Activated CD4-positive, alpha-beta T cell treated with anti-CD3 and anti-CD28 coated beads, Interleukin-2, amount 10 ng/mL, durations not matched to agents 7 days and 5 days (primary cell): Measurements from ENCODE around the gene NKAIN4. TPM values are rescaled to one million over a fixed set of nuclear protein-coding genes. Genes with fewer than 3 reads are reported as not detected.

Experiments
- CTCF ChIA-PET: fragments of 350-600 bp; sonication (Branson Sonifier 250); formaldehyde crosslinking; loops from one replicate; lab custom pipeline; 2021; ENCODE audit warnings: antibody characterized with exemption; lab: Charles Lee
- POLR2A ChIA-PET: fragments of 350-600 bp; sonication (Branson Sonifier 250); formaldehyde crosslinking; loops from one replicate; lab custom pipeline; 2021; ENCODE audit warnings: antibody characterized with exemption; lab: Charles Lee
- DNase-seq: peaks from one replicate; pipeline ENCODE4 v3.0.0-alpha.2; 2020
- H3K27ac Mint-ChIP-seq: one replicate; pipeline ENCODE4 v1.8.0; 2021; ENCODE audit warnings: mild to moderate bottlenecking, moderate library complexity, mixed read lengths
- H3K27me3 Mint-ChIP-seq: one replicate; pipeline ENCODE4 v1.8.0; 2021; ENCODE audit warnings: mixed read lengths
- H3K36me3 Mint-ChIP-seq: one replicate; pipeline ENCODE4 v1.8.0; 2021; ENCODE audit warnings: low read depth, mixed read lengths
- H3K4me1 Mint-ChIP-seq: one replicate; pipeline ENCODE4 v1.8.0; 2021; ENCODE audit warnings: mixed read lengths
- H3K4me3 Mint-ChIP-seq: one replicate; pipeline ENCODE4 v1.8.0; 2021; ENCODE audit warnings: mild to moderate bottlenecking, moderate library complexity, mixed read lengths
- H3K9me3 Mint-ChIP-seq: one replicate; pipeline ENCODE4 v1.8.0; 2021; ENCODE audit warnings: mixed read lengths
- total RNA-seq, 2 experiments: library from RNA; stranded (reverse); gene quantifications; one replicate each; pipeline ENCODE4 v1.2.3, GENCODE V29; 2021

Gene NKAIN4
- total RNA-seq, 2 experiments from 2014 or later, result not detected

- peaks cover 29% of the 10 kb centered on the region for H3K27me3 Mint-ChIP-seq
- no peak for DNase-seq
- POLR2A ChIA-PET, result no interaction called here
Measured at GRCh38 chr20:63233061-63233344, 21.3 kb downstream of the NKAIN4 start.

GRCh38 chr20:63232235-63233060 is 21.8 kb downstream of the NKAIN4 start:
- Mint-ChIP-seq H3K9me3 (no peaks in the 10 kb centered on the region), H3K4me3 (no peak overlapping the region), H3K36me3 (no peaks in the 10 kb centered on the region), H3K27ac (no peak overlapping the region), H3K4me1 (no peaks in the 10 kb centered on the region), H3K27me3 (peaks cover 29% of the 10 kb centered on the region)
- POLR2A ChIA-PET, result no interaction called here
- CTCF ChIA-PET, result no interaction called here
- no peak for DNase-seq

More at GRCh38 chr20:63233061-63233344, 21.3 kb downstream of the NKAIN4 start:
- Mint-ChIP-seq H3K4me1 (no peaks in the 10 kb centered on the region), H3K36me3 (no peaks in the 10 kb centered on the region), H3K9me3 (no peaks in the 10 kb centered on the region), H3K27ac (no peak overlapping the region), H3K4me3 (no peak overlapping the region)
- CTCF ChIA-PET, result interaction anchor here (0.9 kb wide), 1 partner anchor 21 kb away, joined by 3 read pairs; no protein-coding TSS in a partner anchor

GRCh38 chr20:63230800-63231268 is 23.4 kb downstream of the NKAIN4 start:
- no peak for DNase-seq
- H3K4me3 Mint-ChIP-seq, result no peak overlapping the region
- H3K27ac Mint-ChIP-seq, result no peak overlapping the region
- POLR2A ChIA-PET, result no interaction called here
- H3K27me3 Mint-ChIP-seq, result peaks cover 29% of the 10 kb centered on the region
- CTCF ChIA-PET, result interaction anchor here (0.9 to 1.2 kb wide), 2 partner anchors 16 to 48 kb away, joined by 3 read pairs; no protein-coding TSS in a partner anchor
- no peaks in the 10 kb centered on the region for H3K36me3 Mint-ChIP-seq
- no peaks in the 10 kb centered on the region for H3K9me3 Mint-ChIP-seq
- no peaks in the 10 kb centered on the region for H3K4me1 Mint-ChIP-seq

- CTCF ChIA-PET, result no interaction called here
Measured at GRCh38 chr20:63228806-63229205, 25.5 kb downstream of the NKAIN4 start.

GRCh38 chr20:63227260-63227659 is 27.0 kb downstream of the NKAIN4 start:
- Mint-ChIP-seq H3K36me3 (no peaks in the 10 kb centered on the region), H3K4me3 (no peak overlapping the region), H3K27me3 (peaks cover 26% of the 10 kb centered on the region), H3K27ac (no peak overlapping the region), H3K9me3 (no peaks in the 10 kb centered on the region), H3K4me1 (no peaks in the 10 kb centered on the region)
- ChIA-PET CTCF (no interaction called here), POLR2A (no interaction called here)
- no peak for DNase-seq

More at GRCh38 chr20:63228806-63229205, 25.5 kb downstream of the NKAIN4 start:
- peaks cover 29% of the 10 kb centered on the region for H3K27me3 Mint-ChIP-seq
- H3K27ac Mint-ChIP-seq, result no peak overlapping the region
- no peaks in the 10 kb centered on the region for H3K9me3 Mint-ChIP-seq
- H3K36me3 Mint-ChIP-seq, result no peaks in the 10 kb centered on the region
- no peak for DNase-seq
- no peak overlapping the region for H3K4me3 Mint-ChIP-seq
- POLR2A ChIA-PET, result no interaction called here
- H3K4me1 Mint-ChIP-seq, result no peaks in the 10 kb centered on the region

GRCh38 chr20:63226042-63226943 is 28.0 kb downstream of the NKAIN4 start:
- H3K27me3 Mint-ChIP-seq, result peaks cover 20% of the 10 kb centered on the region
- H3K9me3 Mint-ChIP-seq, result no peaks in the 10 kb centered on the region
- no peaks in the 10 kb centered on the region for H3K36me3 Mint-ChIP-seq
- CTCF ChIA-PET, result no interaction called here
- POLR2A ChIA-PET, result no interaction called here
- no peak overlapping the region for H3K4me3 Mint-ChIP-seq
- no peaks in the 10 kb centered on the region for H3K4me1 Mint-ChIP-seq
- DNase-seq, result no peak
- no peak overlapping the region for H3K27ac Mint-ChIP-seq

GRCh38 chr20:63225082-63225454 is 29.2 kb downstream of the NKAIN4 start:
- Mint-ChIP-seq H3K27me3 (peaks cover 10% of the 10 kb centered on the region), H3K4me1 (no peaks in the 10 kb centered on the region), H3K36me3 (no peaks in the 10 kb centered on the region), H3K27ac (no peak overlapping the region), H3K9me3 (no peaks in the 10 kb centered on the region), H3K4me3 (no peak overlapping the region)
- no peak for DNase-seq
- ChIA-PET POLR2A (no interaction called here), CTCF (no interaction called here)

GRCh38 chr20:63224412-63225081 is 29.7 kb downstream of the NKAIN4 start:
- Mint-ChIP-seq H3K4me3 (no peak overlapping the region), H3K27ac (no peak overlapping the region), H3K36me3 (no peaks in the 10 kb centered on the region), H3K27me3 (peaks cover 6% of the 10 kb centered on the region), H3K4me1 (no peaks in the 10 kb centered on the region), H3K9me3 (no peaks in the 10 kb centered on the region)
- ChIA-PET POLR2A (no interaction called here), CTCF (interaction anchor here (0.5 to 2.4 kb wide), 5 partner anchors 12 to 156 kb away, joined by 3 to 22 read pairs (median 3); no protein-coding TSS in a partner anchor)
- DNase-seq, result no peak

GRCh38 chr20:63223826-63224207 is 30.4 kb downstream of the NKAIN4 start:
- no peak for DNase-seq
- no peak overlapping the region for H3K27ac Mint-ChIP-seq
- POLR2A ChIA-PET, result interaction anchor here (0.7 kb wide), 1 partner anchor 35 kb away, joined by 4 read pairs; no protein-coding TSS in a partner anchor
- H3K4me3 Mint-ChIP-seq, result no peak overlapping the region
- no peaks in the 10 kb centered on the region for H3K9me3 Mint-ChIP-seq
- no peaks in the 10 kb centered on the region for H3K4me1 Mint-ChIP-seq
- CTCF ChIA-PET, result interaction anchor here (0.5 to 2.4 kb wide), 9 partner anchors 11 to 286 kb away, joined by 3 to 22 read pairs (median 3); partner anchors contain the start of genes BIRC7 and GID8
- peaks cover under 1% of the 10 kb centered on the region for H3K27me3 Mint-ChIP-seq
- H3K36me3 Mint-ChIP-seq, result no peaks in the 10 kb centered on the region

GRCh38 chr20:63223121-63223825 is 31.0 kb downstream of the NKAIN4 start:
- POLR2A ChIA-PET, result interaction anchor here (0.7 kb wide), 2 partner anchors 36 to 71 kb away, joined by 3 to 4 read pairs; no protein-coding TSS in a partner anchor
- CTCF ChIA-PET, result interaction anchor here (0.5 to 2.4 kb wide), 10 partner anchors 11 to 293 kb away, joined by 3 to 22 read pairs (median 3); partner anchors contain the start of genes BIRC7 and GID8
- H3K27ac Mint-ChIP-seq, result no peak overlapping the region
- no peaks in the 10 kb centered on the region for H3K36me3 Mint-ChIP-seq
- no peak overlapping the region for H3K4me3 Mint-ChIP-seq
- H3K4me1 Mint-ChIP-seq, result no peaks in the 10 kb centered on the region
- H3K27me3 Mint-ChIP-seq, result no peaks in the 10 kb centered on the region
- H3K9me3 Mint-ChIP-seq, result no peaks in the 10 kb centered on the region
- DNase-seq, result peak; percentile 63

- Mint-ChIP-seq H3K36me3 (no peaks in the 10 kb centered on the region), H3K4me3 (no peak overlapping the region), H3K27ac (no peak overlapping the region), H3K4me1 (no peaks in the 10 kb centered on the region), H3K27me3 (no peaks in the 10 kb centered on the region), H3K9me3 (no peaks in the 10 kb centered on the region)
- POLR2A ChIA-PET, result no interaction called here
- DNase-seq, result no peak
- CTCF ChIA-PET, result interaction anchor here (0.5 to 2.4 kb wide), 6 partner anchors 10 to 294 kb away, joined by 3 to 22 read pairs (median 3); partner anchors contain the start of gene BIRC7
Measured at GRCh38 chr20:63222541-63222940, 31.7 kb downstream of the NKAIN4 start.
